ENCODE measurements around the gene STK17A. TPM values are rescaled to one million over a fixed set of nuclear protein-coding genes. Genes with fewer than 3 reads are reported as not detected.
"Not testable (repeated sequence)": the region's sequence is repeated elsewhere in the genome, so short reads cannot be mapped to it uniquely, and the experiment has no call there.

The STK17A gene
- total RNA-seq, 2 donors from 2014 or later, result 16.0 to 30.6 TPM

- Histone ChIP-seq H3K4me1 (no peaks in the 10 kb centered on the region), H3K27ac (no peak overlapping the region), H3K27me3 (no peaks in the 10 kb centered on the region), H3K9me3 (no peaks in the 10 kb centered on the region), H3K9ac (ENCODE audit: low read depth in 2 of 2, low read length in 2 of 2) (no peak overlapping the region), H3K4me3 (no peak overlapping the region), H3K36me3 (no peaks in the 10 kb centered on the region)
- intact Hi-C loops (cut with DNase I), result loop anchor here (5.0 kb wide), 1 partner anchor 261 kb away; no protein-coding TSS in a partner anchor
- no peak for DNase-seq
- TF ChIP-seq CTCF (IDR thresholded peaks at IDR 0.05), result no peak
These were observed 6.7 kb upstream of the STK17A start for GRCh38 chr7:43576241-43576640.

GRCh38 chr7:43577485-43577951, 5.4 kb upstream of the STK17A start:
- H3K36me3 ChIP-seq, result no peaks in the 10 kb centered on the region
- intact Hi-C loops (cut with DNase I), result loop anchor here (5.0 kb wide), 1 partner anchor 260 kb away; no protein-coding TSS in a partner anchor
- H3K27me3 ChIP-seq, result no peaks in the 10 kb centered on the region
- no peak overlapping the region for H3K4me3 ChIP-seq
- no peak for TF ChIP-seq CTCF (IDR thresholded peaks at IDR 0.05)
- no peak overlapping the region for H3K27ac ChIP-seq
- H3K4me1 ChIP-seq, result no peaks in the 10 kb centered on the region
- no peak overlapping the region for H3K9ac ChIP-seq (ENCODE audit: low read depth in 2 of 2, low read length in 2 of 2)
- no peak for DNase-seq
- no peaks in the 10 kb centered on the region for H3K9me3 ChIP-seq

GRCh38 chr7:43583424-43584194, 701 bp downstream of the STK17A start:
- Histone ChIP-seq H3K27ac (peak overlapping the region; percentile 94), H3K27me3 (no peaks in the 10 kb centered on the region), H3K9me3 (no peaks in the 10 kb centered on the region), H3K4me3 (peak overlapping the region; percentile 92), H3K9ac (ENCODE audit: low read depth in 2 of 2, low read length in 2 of 2) (peak overlapping the region; percentile 92 to 96), H3K36me3 (no peaks in the 10 kb centered on the region), H3K4me1 (no peaks in the 10 kb centered on the region)
- intact Hi-C loops (cut with DNase I), result loop anchor here (2.0 to 5.0 kb wide), 2 partner anchors 117 to 139 kb away; no protein-coding TSS in a partner anchor
- TF ChIP-seq CTCF (IDR thresholded peaks at IDR 0.05), result no peak
- DNase-seq, result peak; percentile 70

- H3K27ac ChIP-seq, result peak overlapping the region; percentile 94
- H3K36me3 ChIP-seq, result no peaks in the 10 kb centered on the region
- peak overlapping the region; percentile 92 to 96 for H3K9ac ChIP-seq (ENCODE audit: low read depth in 2 of 2, low read length in 2 of 2)
- H3K9me3 ChIP-seq, result no peaks in the 10 kb centered on the region
- intact Hi-C loops (cut with DNase I), result loop anchor here (5.0 kb wide), 1 partner anchor 138 kb away; no protein-coding TSS in a partner anchor
- DNase-seq, result peak; percentile 34
- no peaks in the 10 kb centered on the region for H3K4me1 ChIP-seq
- no peak for TF ChIP-seq CTCF (IDR thresholded peaks at IDR 0.05)
- H3K27me3 ChIP-seq, result no peaks in the 10 kb centered on the region
- H3K4me3 ChIP-seq, result peak overlapping the region; percentile 92
These were observed 1.3 kb downstream of the STK17A start for GRCh38 chr7:43584195-43584586.

GRCh38 chr7:43584733-43585132, 1.8 kb downstream of the STK17A start:
- peak overlapping the region; percentile 27 to 92 for H3K9ac ChIP-seq (ENCODE audit: low read depth in 2 of 2, low read length in 2 of 2)
- not testable (repeated sequence) for DNase-seq, H3K36me3 ChIP-seq, H3K9me3 ChIP-seq, H3K4me1 ChIP-seq, H3K27me3 ChIP-seq
- H3K27ac ChIP-seq, result peak overlapping the region; percentile 94
- H3K4me3 ChIP-seq, result peak overlapping the region; percentile 92
- intact Hi-C loops (cut with DNase I), result loop anchor here (5.0 kb wide), 1 partner anchor 138 kb away; no protein-coding TSS in a partner anchor

- Histone ChIP-seq H3K27ac (no peak overlapping the region), H3K4me3 (no peak overlapping the region), H3K27me3 (no peaks in the 10 kb centered on the region), H3K9ac (ENCODE audit: low read depth in 2 of 2, low read length in 2 of 2) (no peak overlapping the region), H3K4me1 (no peaks in the 10 kb centered on the region), H3K36me3 (no peaks in the 10 kb centered on the region), H3K9me3 (no peaks in the 10 kb centered on the region)
- intact Hi-C loops (cut with DNase I), result no loop called here
- no peak for DNase-seq
- no peak for TF ChIP-seq CTCF (IDR thresholded peaks at IDR 0.05)
These were observed 2.7 kb downstream of the STK17A start for GRCh38 chr7:43585562-43585961.

All from colonic mucosa (tissue), 4 donors.